Liver (tissue), 3 donors: ENCODE measurements around the gene TMEM116.

Experiments
- FOXA1 ChIP-seq: IDR thresholded peaks from 2 replicates; pipeline ENCODE4 v1.6.1; 2016; ENCODE audit warnings: antibody characterized with exemption
- FOXA2 ChIP-seq: IDR thresholded peaks from 2 replicates; pipeline ENCODE4 v1.6.1; 2016; ENCODE audit warnings: antibody characterized with exemption
- HNF4A ChIP-seq, 2 donors: conservative IDR thresholded peaks; 2 replicates each; pipeline ENCODE4 v1.6.1; 2016; ENCODE audit warnings: antibody characterized with exemption in 2 of 2, mild to moderate bottlenecking in 2 of 2
- RXRA ChIP-seq, 2 donors: IDR thresholded peaks; 2 replicates each; pipeline ENCODE4 v1.6.1; 2017 to 2018; ENCODE audit warnings: antibody characterized with exemption in 2 of 2, mild to moderate bottlenecking in 1 of 2
- TF ChIP-seq, protein P1 (sequence below): IDR thresholded peaks from 2 replicates; pipeline ENCODE4 v1.6.1; 2016; ENCODE audit warnings: antibody characterized with exemption, mild to moderate bottlenecking
- TF ChIP-seq, protein P2 (sequence below): fragments of 150-350 bp; IDR thresholded peaks from 2 replicates; pipeline ENCODE4 v1.5.1; 2017; ENCODE audit warnings: improper control_type of control experiment, low read depth, low read length; ENCODE audit not compliant: missing input control
- TF ChIP-seq, protein P3 (sequence below): IDR thresholded peaks from 2 replicates; pipeline ENCODE4 v1.6.1; 2016; ENCODE audit warnings: antibody characterized with exemption
- donor health status: healthy.
- donor health status: healthy.

DNA sequence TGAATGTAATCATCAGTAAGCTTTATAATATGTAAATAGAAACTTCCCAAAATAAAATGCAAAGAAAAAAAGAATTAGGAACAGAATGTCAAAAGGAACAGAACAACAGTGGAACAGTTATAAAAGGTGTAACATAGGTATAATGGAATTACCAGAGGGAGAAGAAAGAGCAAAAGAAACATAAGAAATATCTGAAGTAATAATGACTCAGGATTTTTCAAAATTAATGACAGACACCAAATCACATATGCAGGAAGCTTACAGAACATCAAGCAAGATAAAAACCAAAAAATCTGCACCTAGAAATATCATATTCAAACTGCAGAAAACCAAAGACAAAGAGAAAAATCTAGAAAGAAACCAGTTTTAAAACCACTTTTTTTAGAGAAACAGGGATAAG is 36.1 kb downstream of the TMEM116 start:
- TF ChIP-seq FOXA2 (no peak), FOXA1 (no peak), HNF4A (conservative IDR thresholded peaks at IDR 0.05) (no peak), RXRA (IDR thresholded peaks at IDR 0.05) (no peak)
- TF ChIP-seq, protein P1, sequence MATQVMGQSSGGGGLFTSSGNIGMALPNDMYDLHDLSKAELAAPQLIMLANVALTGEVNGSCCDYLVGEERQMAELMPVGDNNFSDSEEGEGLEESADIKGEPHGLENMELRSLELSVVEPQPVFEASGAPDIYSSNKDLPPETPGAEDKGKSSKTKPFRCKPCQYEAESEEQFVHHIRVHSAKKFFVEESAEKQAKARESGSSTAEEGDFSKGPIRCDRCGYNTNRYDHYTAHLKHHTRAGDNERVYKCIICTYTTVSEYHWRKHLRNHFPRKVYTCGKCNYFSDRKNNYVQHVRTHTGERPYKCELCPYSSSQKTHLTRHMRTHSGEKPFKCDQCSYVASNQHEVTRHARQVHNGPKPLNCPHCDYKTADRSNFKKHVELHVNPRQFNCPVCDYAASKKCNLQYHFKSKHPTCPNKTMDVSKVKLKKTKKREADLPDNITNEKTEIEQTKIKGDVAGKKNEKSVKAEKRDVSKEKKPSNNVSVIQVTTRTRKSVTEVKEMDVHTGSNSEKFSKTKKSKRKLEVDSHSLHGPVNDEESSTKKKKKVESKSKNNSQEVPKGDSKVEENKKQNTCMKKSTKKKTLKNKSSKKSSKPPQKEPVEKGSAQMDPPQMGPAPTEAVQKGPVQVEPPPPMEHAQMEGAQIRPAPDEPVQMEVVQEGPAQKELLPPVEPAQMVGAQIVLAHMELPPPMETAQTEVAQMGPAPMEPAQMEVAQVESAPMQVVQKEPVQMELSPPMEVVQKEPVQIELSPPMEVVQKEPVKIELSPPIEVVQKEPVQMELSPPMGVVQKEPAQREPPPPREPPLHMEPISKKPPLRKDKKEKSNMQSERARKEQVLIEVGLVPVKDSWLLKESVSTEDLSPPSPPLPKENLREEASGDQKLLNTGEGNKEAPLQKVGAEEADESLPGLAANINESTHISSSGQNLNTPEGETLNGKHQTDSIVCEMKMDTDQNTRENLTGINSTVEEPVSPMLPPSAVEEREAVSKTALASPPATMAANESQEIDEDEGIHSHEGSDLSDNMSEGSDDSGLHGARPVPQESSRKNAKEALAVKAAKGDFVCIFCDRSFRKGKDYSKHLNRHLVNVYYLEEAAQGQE = no peak
- TF ChIP-seq, protein P2, sequence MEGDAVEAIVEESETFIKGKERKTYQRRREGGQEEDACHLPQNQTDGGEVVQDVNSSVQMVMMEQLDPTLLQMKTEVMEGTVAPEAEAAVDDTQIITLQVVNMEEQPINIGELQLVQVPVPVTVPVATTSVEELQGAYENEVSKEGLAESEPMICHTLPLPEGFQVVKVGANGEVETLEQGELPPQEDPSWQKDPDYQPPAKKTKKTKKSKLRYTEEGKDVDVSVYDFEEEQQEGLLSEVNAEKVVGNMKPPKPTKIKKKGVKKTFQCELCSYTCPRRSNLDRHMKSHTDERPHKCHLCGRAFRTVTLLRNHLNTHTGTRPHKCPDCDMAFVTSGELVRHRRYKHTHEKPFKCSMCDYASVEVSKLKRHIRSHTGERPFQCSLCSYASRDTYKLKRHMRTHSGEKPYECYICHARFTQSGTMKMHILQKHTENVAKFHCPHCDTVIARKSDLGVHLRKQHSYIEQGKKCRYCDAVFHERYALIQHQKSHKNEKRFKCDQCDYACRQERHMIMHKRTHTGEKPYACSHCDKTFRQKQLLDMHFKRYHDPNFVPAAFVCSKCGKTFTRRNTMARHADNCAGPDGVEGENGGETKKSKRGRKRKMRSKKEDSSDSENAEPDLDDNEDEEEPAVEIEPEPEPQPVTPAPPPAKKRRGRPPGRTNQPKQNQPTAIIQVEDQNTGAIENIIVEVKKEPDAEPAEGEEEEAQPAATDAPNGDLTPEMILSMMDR = no peak
- TF ChIP-seq, protein P3, sequence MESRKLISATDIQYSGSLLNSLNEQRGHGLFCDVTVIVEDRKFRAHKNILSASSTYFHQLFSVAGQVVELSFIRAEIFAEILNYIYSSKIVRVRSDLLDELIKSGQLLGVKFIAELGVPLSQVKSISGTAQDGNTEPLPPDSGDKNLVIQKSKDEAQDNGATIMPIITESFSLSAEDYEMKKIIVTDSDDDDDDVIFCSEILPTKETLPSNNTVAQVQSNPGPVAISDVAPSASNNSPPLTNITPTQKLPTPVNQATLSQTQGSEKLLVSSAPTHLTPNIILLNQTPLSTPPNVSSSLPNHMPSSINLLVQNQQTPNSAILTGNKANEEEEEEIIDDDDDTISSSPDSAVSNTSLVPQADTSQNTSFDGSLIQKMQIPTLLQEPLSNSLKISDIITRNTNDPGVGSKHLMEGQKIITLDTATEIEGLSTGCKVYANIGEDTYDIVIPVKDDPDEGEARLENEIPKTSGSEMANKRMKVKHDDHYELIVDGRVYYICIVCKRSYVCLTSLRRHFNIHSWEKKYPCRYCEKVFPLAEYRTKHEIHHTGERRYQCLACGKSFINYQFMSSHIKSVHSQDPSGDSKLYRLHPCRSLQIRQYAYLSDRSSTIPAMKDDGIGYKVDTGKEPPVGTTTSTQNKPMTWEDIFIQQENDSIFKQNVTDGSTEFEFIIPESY = no peak
